Kidney epithelial cell (primary cell): ENCODE results near the gene ARHGAP35. TPM values are rescaled to one million over a fixed set of nuclear protein-coding genes. Genes with fewer than 3 reads are reported as not detected.

Experiments
- DNase-seq: peaks from one replicate; pipeline ENCODE4 v3.0.0-alpha.2; 2010; ENCODE audit warnings: low read depth
- H3K27me3 ChIP-seq: 2 replicates; pipeline ENCODE4 v1.6.0; 2011; ENCODE audit warnings: low read length; ENCODE audit not compliant: control insufficient read depth, insufficient read depth
- H3K36me3 ChIP-seq: 2 replicates; pipeline ENCODE4 v1.5.1; 2011; ENCODE audit warnings: low read length; ENCODE audit not compliant: control insufficient read depth, insufficient read depth
- H3K4me3 ChIP-seq: 2 replicates; pipeline ENCODE4 v1.5.1; 2011; ENCODE audit warnings: low read depth, mild to moderate bottlenecking, control low read depth, low read length
- CTCF ChIP-seq: IDR thresholded peaks from 2 replicates; pipeline ENCODE4 v1.5.1; 2011; ENCODE audit warnings: mild to moderate bottlenecking, moderate library complexity, low read length, control low read depth, inconsistent platforms; ENCODE audit not compliant: insufficient read depth, poor library complexity, severe bottlenecking
- total RNA-seq: library from RNA; depleted of rRNA; stranded (reverse); fragments of >200 nt; gene quantifications from 2 replicates; pipeline ENCODE4 v1.2.3, GENCODE V29; 2015

Gene ARHGAP35
- total RNA-seq, 1 donor from 2014 or later = 30.9 TPM

GRCh38 chr19:46896076-46896794 is 35.4 kb downstream of the ARHGAP35 start:
- H3K4me3 ChIP-seq = no peak overlapping the region
- TF ChIP-seq CTCF = no peak
- no peaks in the 10 kb centered on the region for H3K36me3 ChIP-seq
- H3K27me3 ChIP-seq = no peaks in the 10 kb centered on the region
- no peak for DNase-seq

- TF ChIP-seq CTCF = no peak
- Histone ChIP-seq H3K36me3 (no peaks in the 10 kb centered on the region), H3K4me3 (no peak overlapping the region), H3K27me3 (no peaks in the 10 kb centered on the region)
- no peak for DNase-seq
These were observed 37.9 kb downstream of the ARHGAP35 start for GRCh38 chr19:46898731-46899130.

GRCh38 chr19:46900341-46900740 is 39.5 kb downstream of the ARHGAP35 start:
- no peak for TF ChIP-seq CTCF
- H3K4me3 ChIP-seq = no peak overlapping the region
- DNase-seq = no peak
- no peaks in the 10 kb centered on the region for H3K36me3 ChIP-seq
- H3K27me3 ChIP-seq = no peaks in the 10 kb centered on the region

GRCh38 chr19:46901701-46902401 is 41.1 kb downstream of the ARHGAP35 start:
- no peak for DNase-seq
- TF ChIP-seq CTCF = no peak
- H3K4me3 ChIP-seq = no peak overlapping the region

GRCh38 chr19:46902402-46902766 is 41.6 kb downstream of the ARHGAP35 start:
- H3K36me3 ChIP-seq = no peaks in the 10 kb centered on the region
- H3K27me3 ChIP-seq = no peaks in the 10 kb centered on the region
- no peak for DNase-seq
- no peak overlapping the region for H3K4me3 ChIP-seq
- no peak for TF ChIP-seq CTCF

More at GRCh38 chr19:46901701-46902401, 41.1 kb downstream of the ARHGAP35 start:
- H3K27me3 ChIP-seq = no peaks in the 10 kb centered on the region
- H3K36me3 ChIP-seq = no peaks in the 10 kb centered on the region
